Endothelial cell of umbilical vein (primary cell): Measurements from ENCODE around the gene AGA. TPM values are rescaled to one million over a fixed set of nuclear protein-coding genes. Genes with fewer than 3 reads are reported as not detected.

Experiments
- BruUV-seq: library from RNA; stranded (reverse); fragments of 400-500 nt; replicated peaks from 2 replicates; lab custom pipeline; 2021; lab: Mats Ljungman, UMichigan
- CTCF ChIA-PET: fragments of 300-600, 350-600 bp; sonication (Branson Sonifier 250); formaldehyde crosslinking; loops from one replicate; lab custom pipeline; 2021; ENCODE audit warnings: antibody characterized with exemption, inconsistent platforms; lab: Charles Lee
- POLR2A ChIA-PET: fragments of 300-600, 350-600 bp; sonication (Branson Sonifier 250); formaldehyde crosslinking; loops from one replicate; lab custom pipeline; 2021; ENCODE audit warnings: antibody characterized with exemption, inconsistent platforms; lab: Charles Lee
- DNase-seq: peaks from one replicate; pipeline ENCODE4 v3.0.0-alpha.2; 2011; ENCODE audit warnings: low read depth, low spot score
- FAIRE-seq: peaks from 2 replicates; lab custom pipeline; 2011; peaks lifted over from hg19 to GRCh38; lab: Jason Lieb, UNC
- H2AFZ ChIP-seq: 2 replicates; pipeline ENCODE4 v1.6.0; 2012; ENCODE audit warnings: low read depth, low read length, control low read depth, inconsistent platforms
- H3K27ac ChIP-seq: 2 replicates; pipeline ENCODE4 v1.5.1; 2011; ENCODE audit warnings: low read depth, mild to moderate bottlenecking, control low read depth, low read length, moderate library complexity; ENCODE audit not compliant: insufficient read depth
- H3K27me3 ChIP-seq, 2 experiments: 2 replicates each; pipeline versions ENCODE4 v1.6.0 to v1.6.1; 2011; ENCODE audit warnings: low read length in 2 of 2, mixed read lengths in 1 of 2; ENCODE audit not compliant: control insufficient read depth in 2 of 2, insufficient read depth in 2 of 2
- H3K36me3 ChIP-seq, 2 experiments: 2 replicates in 1 of 2; 3 replicates in 1 of 2; pipeline ENCODE4 v1.5.1; 2011; ENCODE audit warnings: low read length in 2 of 2, mild to moderate bottlenecking in 1 of 2, moderate library complexity in 1 of 2; ENCODE audit not compliant: control insufficient read depth in 2 of 2, insufficient read depth in 2 of 2; ENCODE audit errors: extremely low read depth in 1 of 2
- H3K4me1 ChIP-seq: 3 replicates; pipeline ENCODE4 v1.5.1; 2011; ENCODE audit warnings: mild to moderate bottlenecking, low read length; ENCODE audit not compliant: control insufficient read depth, insufficient read depth; ENCODE audit errors: extremely low read depth
- H3K4me2 ChIP-seq: 2 replicates; pipeline ENCODE4 v1.6.1; 2011; ENCODE audit warnings: low read length, control low read depth, mixed read lengths; ENCODE audit not compliant: insufficient read depth
- H3K4me3 ChIP-seq, 3 experiments: fragments of 200-600 bp in 1 of 3; sonication (generic), shearing (Covaris generic) in 1 of 3; replicated peaks in 1 of 3; 2 replicates each; pipeline ENCODE4 v1.5.1; 2011 to 2016; ENCODE audit warnings: control low read depth in 3 of 3, low read length in 3 of 3, mild to moderate bottlenecking in 2 of 3, inconsistent platforms in 1 of 3, low read depth in 1 of 3, moderate library complexity in 1 of 3; ENCODE audit not compliant: insufficient read depth in 1 of 3
- H3K79me2 ChIP-seq: 2 replicates; pipeline ENCODE4 v1.6.0; 2012; ENCODE audit warnings: low read length, inconsistent platforms; ENCODE audit not compliant: control insufficient read depth, insufficient read depth
- H3K9ac ChIP-seq: replicated peaks from 2 replicates; pipeline ENCODE3; 2011; ENCODE audit warnings: low read length, control low read depth; ENCODE audit not compliant: insufficient read depth; ENCODE audit errors: extremely low read depth
- H3K9me1 ChIP-seq: replicated peaks from 3 replicates; pipeline ENCODE4 v1.6.0; 2011; ENCODE audit warnings: mild to moderate bottlenecking, low read length; ENCODE audit not compliant: control insufficient read depth, insufficient read depth; ENCODE audit errors: extremely low read depth
- H3K9me3 ChIP-seq: replicated peaks from 2 replicates; pipeline ENCODE4 v1.5.1; 2012; ENCODE audit warnings: low read length, inconsistent platforms; ENCODE audit not compliant: control insufficient read depth, insufficient read depth
- H4K20me1 ChIP-seq: replicated peaks from 2 replicates; pipeline ENCODE3; 2011; ENCODE audit warnings: mild to moderate bottlenecking, low read length; ENCODE audit not compliant: control insufficient read depth, insufficient read depth; ENCODE audit errors: extremely low read depth
- CTCF ChIP-seq, 2 donors: IDR thresholded peaks; 1 replicate in 1 of 2; 2 replicates in 1 of 2; pipeline ENCODE4 v1.5.1; 2011; ENCODE audit warnings: low read length in 2 of 2, mild to moderate bottlenecking in 2 of 2, moderate library complexity in 2 of 2, control low read depth in 1 of 2, inconsistent platforms in 1 of 2, low read depth in 1 of 2; ENCODE audit not compliant: insufficient read depth in 1 of 2; ENCODE audit errors: extremely low read depth in 1 of 2
- EZH2 ChIP-seq: IDR thresholded peaks from 2 replicates; pipeline ENCODE4 v1.6.1; 2012; ENCODE audit warnings: borderline replicate concordance, low read depth, mild to moderate bottlenecking, moderate library complexity, low read length, inconsistent platforms; ENCODE audit not compliant: severe bottlenecking
- FOS ChIP-seq: IDR thresholded peaks from 2 replicates; pipeline ENCODE4 v1.6.1; 2011; ENCODE audit warnings: mild to moderate bottlenecking, low read length, moderate library complexity, borderline replicate concordance; ENCODE audit not compliant: insufficient read depth
- GATA2 ChIP-seq: IDR thresholded peaks from 2 replicates; pipeline ENCODE4 v1.7.0; 2011; ENCODE audit warnings: low read depth, mild to moderate bottlenecking, moderate library complexity, mixed read lengths, low read length; ENCODE audit not compliant: insufficient read length, insufficient read depth
- JUN ChIP-seq: IDR thresholded peaks from 2 replicates; pipeline ENCODE4 v1.6.1; 2011; ENCODE audit warnings: borderline replicate concordance, low read depth; ENCODE audit not compliant: insufficient read length, insufficient read depth
- MAX ChIP-seq: IDR thresholded peaks from 2 replicates; pipeline ENCODE4 v1.6.1; 2011; ENCODE audit not compliant: insufficient read depth, insufficient read length
- MYC ChIP-seq: IDR thresholded peaks from one replicate; pipeline ENCODE4 v1.6.1; 2011; ENCODE audit warnings: mild to moderate bottlenecking, low read depth, low read length
- POLR2A ChIP-seq: IDR thresholded peaks from 2 replicates; pipeline ENCODE4 v1.6.1; 2012; ENCODE audit warnings: low read depth, mild to moderate bottlenecking, control low read depth, low read length
- POLR2AphosphoS5 ChIP-seq: IDR thresholded peaks from 2 replicates; pipeline ENCODE4 v1.6.1; 2012; ENCODE audit warnings: low read depth, mild to moderate bottlenecking, control low read depth, low read length, moderate library complexity; ENCODE audit not compliant: insufficient read depth
- dilution Hi-C: fragments of 300-500 bp; cut with MboI; formaldehyde crosslinking; loops from one replicate; pipeline ENCODE4 v1.15.0; 2019; ENCODE audit warnings: low sequenced_read_pairs; ENCODE audit not compliant: extremely low pct_ligation_motif_present
- intact Hi-C: fragments of 100-400 bp; cut with micrococcal nuclease; formaldehyde crosslinking; loops from one replicate; pipeline ENCODE4 v1.10.0; 2022
- polyA plus RNA-seq, 4 experiments: library from polyadenylated mRNA; depleted of rRNA in 3 of 4; stranded (reverse) in 3 of 4; unstranded in 1 of 4; fragments of >200 nt; gene quantifications; 2 replicates each; pipeline versions ENCODE4 v1.2.1 to v1.2.3, GENCODE V29; 2011 to 2012; ENCODE audit warnings: missing spikeins in 1 of 4
- total RNA-seq: library from RNA; stranded (reverse); gene quantifications from 2 replicates; pipeline ENCODE4 v1.2.3, GENCODE V29; 2021

The AGA gene
- total and polyA plus RNA-seq, 2 donors (not counting 3 experiments of a cell fraction or from before 2014, with no cell fraction given): 14.1 to 16.9 TPM

GRCh38 chr4:177403746-177404145 is 38.5 kb downstream of the AGA start:
- Histone ChIP-seq H2AFZ (no peak overlapping the region), H3K27ac (no peak overlapping the region), H3K79me2 (no peaks in the 10 kb centered on the region), H3K4me2 (no peak overlapping the region), H3K36me3 (no peaks in the 10 kb centered on the region), H3K4me3 (no peak overlapping the region), H4K20me1 (no peaks in the 10 kb centered on the region), H3K9ac (no peak overlapping the region), H3K4me1 (no peaks in the 10 kb centered on the region), H3K27me3 (peaks cover 0 to 2% of the 10 kb centered on the region in 2 experiments), H3K9me1 (no peaks in the 10 kb centered on the region), H3K9me3 (no peaks in the 10 kb centered on the region)
- FAIRE-seq (no peak), DNase-seq (no peak)
- intact Hi-C loops: no loop called here
- ChIA-PET POLR2A (no interaction called here), CTCF (no interaction called here)
- no TSS peak for BruUV-seq
- dilution Hi-C loops: no loop called here
- TF ChIP-seq POLR2A (no peak), FOS (no peak), MYC (no peak), GATA2 (no peak), POLR2AphosphoS5 (no peak), EZH2 (no peak), JUN (no peak), MAX (no peak), CTCF (IDR thresholded peaks at IDR 0.05; ENCODE audit: extremely low read depth in 1 of 2, insufficient read depth in 1 of 2, low read depth in 1 of 2, low read length in 2 of 2) (no peak)
